Keratinocyte (primary cell): ENCODE results near the gene MAPK1.

Experiments
- EZH2 ChIP-seq: IDR thresholded peaks from one replicate; pipeline ENCODE4 v1.6.1; 2012; ENCODE audit warnings: inconsistent platforms, mild to moderate bottlenecking, low read length, moderate library complexity
- TF ChIP-seq, protein P1 (sequence below), 3 experiments: IDR thresholded peaks in 1 of 3; conservative IDR thresholded peaks in 1 of 3; optimal IDR thresholded peaks in 1 of 3; 2 replicates in 2 of 3; 3 replicates in 1 of 3; pipeline versions ENCODE3 to v1.5.1; 2011; ENCODE audit warnings: low read length in 3 of 3, mild to moderate bottlenecking in 3 of 3, moderate library complexity in 2 of 3, control low read depth in 1 of 3, inconsistent platforms in 1 of 3; ENCODE audit not compliant: insufficient read depth in 2 of 3; ENCODE audit errors: extremely low read depth in 1 of 3

DNA sequence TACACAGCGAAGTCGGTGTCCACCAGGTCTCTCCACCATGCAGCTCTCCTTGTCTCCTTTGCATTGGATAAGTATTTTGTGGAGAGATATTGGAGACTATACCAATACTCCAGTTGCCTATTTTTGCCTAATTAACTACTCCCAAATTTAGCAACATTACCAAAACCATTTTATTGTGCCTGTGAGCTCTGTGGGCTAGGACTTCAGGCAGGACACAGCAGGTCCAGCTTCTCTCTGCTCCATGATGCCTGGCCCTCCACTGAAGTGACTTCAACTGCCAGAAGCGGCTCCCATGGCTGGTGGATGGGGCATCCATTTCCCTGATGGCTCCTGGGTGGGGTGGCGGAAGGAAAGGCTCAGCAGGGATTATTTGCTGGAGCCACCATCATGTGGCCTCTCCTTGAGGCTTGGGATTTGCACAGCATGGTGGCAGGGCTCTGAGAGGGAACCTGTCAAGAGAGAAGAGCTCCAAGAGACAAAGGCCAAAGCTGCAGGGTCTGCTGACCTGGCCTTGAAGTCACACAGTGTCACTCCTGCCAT is 36.9 kb upstream of the MAPK1 start:
- TF ChIP-seq, protein P1, sequence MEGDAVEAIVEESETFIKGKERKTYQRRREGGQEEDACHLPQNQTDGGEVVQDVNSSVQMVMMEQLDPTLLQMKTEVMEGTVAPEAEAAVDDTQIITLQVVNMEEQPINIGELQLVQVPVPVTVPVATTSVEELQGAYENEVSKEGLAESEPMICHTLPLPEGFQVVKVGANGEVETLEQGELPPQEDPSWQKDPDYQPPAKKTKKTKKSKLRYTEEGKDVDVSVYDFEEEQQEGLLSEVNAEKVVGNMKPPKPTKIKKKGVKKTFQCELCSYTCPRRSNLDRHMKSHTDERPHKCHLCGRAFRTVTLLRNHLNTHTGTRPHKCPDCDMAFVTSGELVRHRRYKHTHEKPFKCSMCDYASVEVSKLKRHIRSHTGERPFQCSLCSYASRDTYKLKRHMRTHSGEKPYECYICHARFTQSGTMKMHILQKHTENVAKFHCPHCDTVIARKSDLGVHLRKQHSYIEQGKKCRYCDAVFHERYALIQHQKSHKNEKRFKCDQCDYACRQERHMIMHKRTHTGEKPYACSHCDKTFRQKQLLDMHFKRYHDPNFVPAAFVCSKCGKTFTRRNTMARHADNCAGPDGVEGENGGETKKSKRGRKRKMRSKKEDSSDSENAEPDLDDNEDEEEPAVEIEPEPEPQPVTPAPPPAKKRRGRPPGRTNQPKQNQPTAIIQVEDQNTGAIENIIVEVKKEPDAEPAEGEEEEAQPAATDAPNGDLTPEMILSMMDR (optimal IDR thresholded peaks at IDR 0.05 in 1 of 3, IDR thresholded peaks at IDR 0.05 in 1 of 3, conservative IDR thresholded peaks at IDR 0.05 in 1 of 3; ENCODE audit: extremely low read depth in 1 of 3, insufficient read depth in 2 of 3, low read length in 3 of 3) = no peak
- no peak for TF ChIP-seq EZH2
